ENCODE results near the gene MACROD1. TPM values are rescaled to one million over a fixed set of nuclear protein-coding genes. Genes with fewer than 3 reads are reported as not detected.

Gene MACROD1
- total and polyA plus RNA-seq, 4 experiments from 2014 or later, result 5.0 to 8.7 (median 7.3) TPM

- Histone ChIP-seq H3K9me3 (ENCODE audit: control insufficient read depth in 1 of 2, low read length in 2 of 2) (no peaks in the 10 kb centered on the region), H3K4me1 (ENCODE audit: insufficient read depth, low read length) (peaks cover 11% of the 10 kb centered on the region), H3K27me3 (ENCODE audit: insufficient read depth, low read length) (no peaks in the 10 kb centered on the region), H3K4me3 (ENCODE audit: low read length in 2 of 2) (no peak overlapping the region), H3K27ac (ENCODE audit: low read depth, low read length) (no peak overlapping the region), H3K36me3 (ENCODE audit: insufficient read depth, low read length) (no peaks in the 10 kb centered on the region)
- H3K4me1 Mint-ChIP-seq, result peaks cover 5 to 12% (median 6%) of the 10 kb centered on the region in 4 donors
- ChIA-PET CTCF (ENCODE audit: partially characterized antibody) (no interaction called here), POLR2A (ENCODE audit: partially characterized antibody) (no interaction called here)
- intact Hi-C loops (cut with micrococcal nuclease), result no loop called here
- no peak overlapping the region for H3K27ac Mint-ChIP-seq
- no peak for DNase-seq
- no peak overlapping the region for H3K4me3 Mint-ChIP-seq
- no peaks in the 10 kb centered on the region for H3K9me3 Mint-ChIP-seq
- peaks cover 10 to 14% of the 10 kb centered on the region in 2 donors for H3K27me3 Mint-ChIP-seq
- no peaks in the 10 kb centered on the region for H3K36me3 Mint-ChIP-seq
Measured at GRCh38 chr11:64063777-64064176, 102.1 kb downstream of the MACROD1 start.

GRCh38 chr11:64062185-64063039 lies 103.5 kb downstream of the MACROD1 start:
- no peak overlapping the region for H3K27ac ChIP-seq (ENCODE audit: low read depth, low read length)
- DNase-seq, result no peak
- Mint-ChIP-seq H3K9me3 (no peaks in the 10 kb centered on the region), H3K4me1 (peaks cover 5 to 12% (median 6%) of the 10 kb centered on the region in 4 donors), H3K27me3 (peaks cover 10 to 14% of the 10 kb centered on the region in 2 donors), H3K27ac (no peak overlapping the region), H3K4me3 (peak overlapping the region in 5 of 8 donors; percentile 46 to 69 (median 61)), H3K36me3 (no peaks in the 10 kb centered on the region)
- CTCF ChIA-PET (ENCODE audit: partially characterized antibody), result no interaction called here
- peaks cover 11% of the 10 kb centered on the region for H3K4me1 ChIP-seq (ENCODE audit: insufficient read depth, low read length)
- H3K4me3 ChIP-seq (ENCODE audit: low read length in 2 of 2), result no peak overlapping the region
- intact Hi-C loops (cut with micrococcal nuclease), result no loop called here
- no peaks in the 10 kb centered on the region for H3K27me3 ChIP-seq (ENCODE audit: insufficient read depth, low read length)
- H3K9me3 ChIP-seq (ENCODE audit: control insufficient read depth in 1 of 2, low read length in 2 of 2), result no peaks in the 10 kb centered on the region
- POLR2A ChIA-PET (ENCODE audit: partially characterized antibody), result no interaction called here
- no peaks in the 10 kb centered on the region for H3K36me3 ChIP-seq (ENCODE audit: insufficient read depth, low read length)

GRCh38 chr11:64060861-64061444 lies 105.0 kb downstream of the MACROD1 start:
- H3K36me3 ChIP-seq (ENCODE audit: insufficient read depth, low read length), result no peaks in the 10 kb centered on the region
- ChIA-PET CTCF (ENCODE audit: partially characterized antibody) (interaction anchor here (0.7 to 1.0 kb wide), 2 partner anchors 61 to 115 kb away, joined by 3 read pairs; no protein-coding TSS in a partner anchor), POLR2A (ENCODE audit: partially characterized antibody) (no interaction called here)
- H3K27me3 ChIP-seq (ENCODE audit: insufficient read depth, low read length), result no peaks in the 10 kb centered on the region
- H3K27ac Mint-ChIP-seq, result peak overlapping the region in 1 of 7 donors; percentile 18
- DNase-seq, result peak; percentile 31 to 50 (median 35)
- H3K36me3 Mint-ChIP-seq, result no peaks in the 10 kb centered on the region
- peaks cover 10 to 12% of the 10 kb centered on the region in 2 donors for H3K27me3 Mint-ChIP-seq
- no peak overlapping the region for H3K27ac ChIP-seq (ENCODE audit: low read depth, low read length)
- H3K4me3 Mint-ChIP-seq, result peak overlapping the region; percentile 76 to 86 (median 83)
- intact Hi-C loops (cut with micrococcal nuclease), result no loop called here
- no peaks in the 10 kb centered on the region for H3K9me3 Mint-ChIP-seq
- peak overlapping the region in 1 of 2 donors; percentile 24 for H3K4me3 ChIP-seq (ENCODE audit: low read length in 2 of 2)
- no peaks in the 10 kb centered on the region for H3K9me3 ChIP-seq (ENCODE audit: control insufficient read depth in 1 of 2, low read length in 2 of 2)
- peaks cover 11% of the 10 kb centered on the region for H3K4me1 ChIP-seq (ENCODE audit: insufficient read depth, low read length)
- peaks cover 5 to 12% (median 6%) of the 10 kb centered on the region in 4 donors for H3K4me1 Mint-ChIP-seq

GRCh38 chr11:64060263-64060860 lies 105.6 kb downstream of the MACROD1 start:
- Histone ChIP-seq H3K27me3 (ENCODE audit: insufficient read depth, low read length) (no peaks in the 10 kb centered on the region), H3K4me3 (ENCODE audit: low read length in 2 of 2) (peak overlapping the region in 1 of 2 donors; percentile 24), H3K9me3 (ENCODE audit: control insufficient read depth in 1 of 2, low read length in 2 of 2) (no peaks in the 10 kb centered on the region), H3K27ac (ENCODE audit: low read depth, low read length) (no peak overlapping the region), H3K36me3 (ENCODE audit: insufficient read depth, low read length) (no peaks in the 10 kb centered on the region), H3K4me1 (ENCODE audit: insufficient read depth, low read length) (peaks cover 11% of the 10 kb centered on the region)
- peak in 1 of 5 donors; percentile 13 for DNase-seq
- POLR2A ChIA-PET (ENCODE audit: partially characterized antibody), result no interaction called here
- Mint-ChIP-seq H3K36me3 (no peaks in the 10 kb centered on the region), H3K27ac (no peak overlapping the region), H3K9me3 (no peaks in the 10 kb centered on the region), H3K27me3 (peaks cover 10 to 12% of the 10 kb centered on the region in 2 donors), H3K4me3 (peak overlapping the region in 7 of 8 donors; percentile 10 to 71 (median 49)), H3K4me1 (peaks cover 5 to 12% (median 6%) of the 10 kb centered on the region in 4 donors)
- intact Hi-C loops (cut with micrococcal nuclease), result no loop called here
- CTCF ChIA-PET (ENCODE audit: partially characterized antibody), result interaction anchor here (1.0 kb wide), 1 partner anchor 60 kb away, joined by 3 read pairs; no protein-coding TSS in a partner anchor

- H3K4me3 Mint-ChIP-seq, result no peak overlapping the region
- H3K4me3 ChIP-seq (ENCODE audit: low read length in 2 of 2), result no peak overlapping the region
- H3K36me3 Mint-ChIP-seq, result no peaks in the 10 kb centered on the region
- no peaks in the 10 kb centered on the region for H3K27me3 ChIP-seq (ENCODE audit: insufficient read depth, low read length)
- ChIA-PET POLR2A (ENCODE audit: partially characterized antibody) (no interaction called here), CTCF (ENCODE audit: partially characterized antibody) (no interaction called here)
- peaks cover 10 to 12% of the 10 kb centered on the region in 2 donors for H3K27me3 Mint-ChIP-seq
- H3K4me1 ChIP-seq (ENCODE audit: insufficient read depth, low read length), result peaks cover 11% of the 10 kb centered on the region
- intact Hi-C loops (cut with micrococcal nuclease), result no loop called here
- no peak for DNase-seq
- no peaks in the 10 kb centered on the region for H3K36me3 ChIP-seq (ENCODE audit: insufficient read depth, low read length)
- no peaks in the 10 kb centered on the region for H3K9me3 ChIP-seq (ENCODE audit: control insufficient read depth in 1 of 2, low read length in 2 of 2)
- H3K9me3 Mint-ChIP-seq, result no peaks in the 10 kb centered on the region
- no peak overlapping the region for H3K27ac ChIP-seq (ENCODE audit: low read depth, low read length)
- peaks cover 5 to 12% (median 6%) of the 10 kb centered on the region in 4 donors for H3K4me1 Mint-ChIP-seq
- H3K27ac Mint-ChIP-seq, result no peak overlapping the region
Measured at GRCh38 chr11:64059339-64060140, 106.4 kb downstream of the MACROD1 start.

GRCh38 chr11:64058494-64058893 lies 107.4 kb downstream of the MACROD1 start:
- Mint-ChIP-seq H3K27ac (no peak overlapping the region), H3K36me3 (no peaks in the 10 kb centered on the region), H3K4me1 (peaks cover 5 to 12% (median 6%) of the 10 kb centered on the region in 4 donors), H3K27me3 (peaks cover 10 to 12% of the 10 kb centered on the region in 2 donors), H3K9me3 (no peaks in the 10 kb centered on the region), H3K4me3 (no peak overlapping the region)
- Histone ChIP-seq H3K36me3 (ENCODE audit: insufficient read depth, low read length) (no peaks in the 10 kb centered on the region), H3K4me1 (ENCODE audit: insufficient read depth, low read length) (peaks cover 11% of the 10 kb centered on the region), H3K27ac (ENCODE audit: low read depth, low read length) (no peak overlapping the region), H3K9me3 (ENCODE audit: control insufficient read depth in 1 of 2, low read length in 2 of 2) (no peaks in the 10 kb centered on the region), H3K4me3 (ENCODE audit: low read length in 2 of 2) (no peak overlapping the region), H3K27me3 (ENCODE audit: insufficient read depth, low read length) (no peaks in the 10 kb centered on the region)
- POLR2A ChIA-PET (ENCODE audit: partially characterized antibody), result no interaction called here
- intact Hi-C loops (cut with micrococcal nuclease), result no loop called here
- no peak for DNase-seq
- CTCF ChIA-PET (ENCODE audit: partially characterized antibody), result no interaction called here
